Measurements from ENCODE around the gene CARM1.
"Not testable (repeated sequence)": the region's sequence is repeated elsewhere in the genome, so short reads cannot be mapped to it uniquely, and the experiment has no call there.

Gene CARM1

GRCh38 chr19:10929402-10929794 is 58.0 kb downstream of the CARM1 start:
- TF ChIP-seq EZH2 (optimal IDR thresholded peaks at IDR 0.05; ENCODE audit: low read depth, low read length) (no peak), CTCF (IDR thresholded peaks at IDR 0.05; ENCODE audit: low read length) (no peak), EZH2phosphoT487 (IDR thresholded peaks at IDR 0.05; ENCODE audit: low read length) (no peak)
- Histone ChIP-seq H3K4me3 (ENCODE audit: low read length) (peak overlapping the region; percentile 97), H3K9me3 (replicated peaks; ENCODE audit: insufficient read depth, low read length) (no peaks in the 10 kb centered on the region), H3K4me1 (ENCODE audit: low read length) (peaks cover 10% of the 10 kb centered on the region), H3K27me3 (replicated peaks; ENCODE audit: insufficient read depth, low read length) (no peaks in the 10 kb centered on the region), H2AFZ (ENCODE audit: low read length) (peak overlapping the region; percentile 66; the same call in 1 of the 2 replicates), H3K9ac (ENCODE audit: low read length) (peak overlapping the region; percentile 75), H3K4me2 (ENCODE audit: low read depth, low read length) (peak overlapping the region; percentile 80), H3K36me3 (replicated peaks; ENCODE audit: insufficient read depth, low read length) (no peaks in the 10 kb centered on the region), H3F3A (ENCODE audit: insufficient read depth, low read length) (0 out of 2 replicates have a peak, but pooled peaks cover 6% of the 10 kb centered on the region), H3K9me2 (replicated peaks; ENCODE audit: insufficient read depth, low read length) (no peaks in the 10 kb centered on the region), H3K27ac (ENCODE audit: low read length) (peak overlapping the region; percentile 31; the same call in 1 of the 2 replicates), H3K79me2 (ENCODE audit: low read length) (peaks cover 56% of the 10 kb centered on the region), H4K20me1 (ENCODE audit: insufficient read depth, low read length) (no peaks in the 10 kb centered on the region)
- DNase-seq: no peak

DNA sequence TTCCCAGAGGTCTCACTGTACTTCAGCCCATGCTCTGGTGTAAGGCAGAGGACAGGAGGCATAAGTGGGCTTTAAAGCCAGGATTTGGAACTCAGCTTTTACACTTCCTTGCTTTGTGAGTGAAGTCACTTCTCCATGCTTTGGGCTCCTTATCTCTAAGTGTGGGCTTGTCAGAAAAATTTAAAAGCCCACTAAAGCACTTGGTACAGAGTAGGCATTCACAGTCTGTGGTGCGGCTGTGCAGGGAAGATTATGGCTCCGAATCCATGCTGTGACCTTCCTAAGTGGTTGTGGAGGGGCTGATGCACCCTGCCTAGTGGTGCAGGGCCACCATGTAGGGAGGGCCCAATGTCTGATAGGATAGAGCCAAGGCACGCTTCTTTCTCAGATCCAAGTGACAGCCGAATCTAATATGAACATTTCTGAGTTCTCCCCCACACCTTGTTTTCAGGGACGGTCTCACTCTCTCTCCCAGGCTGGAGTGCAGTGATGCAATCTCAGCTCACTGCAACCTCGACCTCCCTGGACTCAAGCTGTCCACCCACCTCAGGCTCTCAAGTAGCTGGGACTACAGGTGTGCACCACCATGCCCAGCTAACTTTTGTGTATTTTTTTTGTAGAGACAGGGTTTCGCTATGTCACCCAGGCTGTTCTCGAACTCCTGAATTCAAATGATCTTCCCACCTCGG is 64.2 kb downstream of the CARM1 start:
- peaks cover 24% of the 10 kb centered on the region for H3K79me2 ChIP-seq (ENCODE audit: low read length)
- H3F3A ChIP-seq (ENCODE audit: insufficient read depth, low read length): peaks cover 27% of the 10 kb centered on the region
- H3K4me1 ChIP-seq (ENCODE audit: low read length): peaks cover 12% of the 10 kb centered on the region
- H3K4me2 ChIP-seq (ENCODE audit: low read depth, low read length): no peak overlapping the region
- no peak overlapping the region for H2AFZ ChIP-seq (ENCODE audit: low read length)
- no peaks in the 10 kb centered on the region for H3K9me2 ChIP-seq (replicated peaks; ENCODE audit: insufficient read depth, low read length)
- no peaks in the 10 kb centered on the region for H3K27me3 ChIP-seq (replicated peaks; ENCODE audit: insufficient read depth, low read length)
- H3K36me3 ChIP-seq (replicated peaks; ENCODE audit: insufficient read depth, low read length): no peaks in the 10 kb centered on the region
- no peaks in the 10 kb centered on the region for H4K20me1 ChIP-seq (ENCODE audit: insufficient read depth, low read length)
- no peak overlapping the region for H3K9ac ChIP-seq (ENCODE audit: low read length)
- TF ChIP-seq CTCF (IDR thresholded peaks at IDR 0.05; ENCODE audit: low read length) (no peak), EZH2 (optimal IDR thresholded peaks at IDR 0.05; ENCODE audit: low read depth, low read length) (no peak), EZH2phosphoT487 (IDR thresholded peaks at IDR 0.05; ENCODE audit: low read length) (no peak)
- H3K9me3 ChIP-seq (replicated peaks; ENCODE audit: insufficient read depth, low read length): no peaks in the 10 kb centered on the region
- no peak overlapping the region for H3K4me3 ChIP-seq (ENCODE audit: low read length)
- no peak for DNase-seq
- no peak overlapping the region for H3K27ac ChIP-seq (ENCODE audit: low read length)

DNA sequence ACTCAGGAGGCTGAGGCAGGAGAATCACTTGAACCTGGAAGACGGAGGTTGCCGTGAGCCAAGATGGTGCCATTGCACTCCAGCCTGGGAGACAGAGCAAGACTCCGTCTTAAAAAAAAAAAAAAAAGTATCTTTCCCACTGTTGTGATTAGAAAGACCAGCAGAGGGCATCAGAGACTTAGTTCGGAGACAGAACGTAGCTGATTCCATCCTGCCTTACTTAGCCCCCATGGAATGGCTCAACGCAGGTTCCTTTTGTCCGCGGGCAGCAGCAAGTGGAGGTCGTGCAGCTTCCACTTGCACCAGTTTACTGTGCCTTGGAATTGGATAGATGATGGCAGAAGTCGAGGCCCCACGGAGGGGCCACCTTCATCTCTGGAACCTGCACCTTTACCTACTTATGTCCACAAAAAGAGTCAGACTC is 65.3 kb downstream of the CARM1 start:
- no peaks in the 10 kb centered on the region for H3K27me3 ChIP-seq (replicated peaks; ENCODE audit: insufficient read depth, low read length)
- no peaks in the 10 kb centered on the region for H4K20me1 ChIP-seq (ENCODE audit: insufficient read depth, low read length)
- H3F3A ChIP-seq (ENCODE audit: insufficient read depth, low read length): peaks cover 33% of the 10 kb centered on the region
- no peak overlapping the region; the same call in 1 of the 2 replicates for H3K27ac ChIP-seq (ENCODE audit: low read length)
- H3K4me2 ChIP-seq (ENCODE audit: low read depth, low read length): peak overlapping the region; percentile 50; the same call in 1 of the 2 replicates
- peaks cover 14% of the 10 kb centered on the region for H3K79me2 ChIP-seq (ENCODE audit: low read length)
- H2AFZ ChIP-seq (ENCODE audit: low read length): no peak overlapping the region
- peak overlapping the region; percentile 13; the same call in 1 of the 2 replicates for H3K9ac ChIP-seq (ENCODE audit: low read length)
- H3K9me3 ChIP-seq (replicated peaks; ENCODE audit: insufficient read depth, low read length): no peaks in the 10 kb centered on the region
- peaks cover 20% of the 10 kb centered on the region for H3K4me1 ChIP-seq (ENCODE audit: low read length)
- TF ChIP-seq EZH2 (optimal IDR thresholded peaks at IDR 0.05; ENCODE audit: low read depth, low read length) (no peak), CTCF (IDR thresholded peaks at IDR 0.05; ENCODE audit: low read length) (peak; percentile 57), EZH2phosphoT487 (IDR thresholded peaks at IDR 0.05; ENCODE audit: low read length) (no peak)
- no peaks in the 10 kb centered on the region for H3K36me3 ChIP-seq (replicated peaks; ENCODE audit: insufficient read depth, low read length)
- H3K9me2 ChIP-seq (replicated peaks; ENCODE audit: insufficient read depth, low read length): no peaks in the 10 kb centered on the region
- H3K4me3 ChIP-seq (ENCODE audit: low read length): no peak overlapping the region
- DNase-seq: peak; percentile 80

GRCh38 chr19:10941649-10942048 is 70.3 kb downstream of the CARM1 start:
- Histone ChIP-seq H3K4me1 (ENCODE audit: low read length) (peaks cover 20% of the 10 kb centered on the region), H3K27ac (ENCODE audit: low read length) (peak overlapping the region; percentile 91; the same call in 1 of the 2 replicates), H3F3A (ENCODE audit: insufficient read depth, low read length) (peaks cover 29% of the 10 kb centered on the region)
- H2AFZ ChIP-seq (ENCODE audit: low read length); H3K4me2 ChIP-seq (ENCODE audit: low read depth, low read length); H3K9me3 ChIP-seq (replicated peaks; ENCODE audit: insufficient read depth, low read length); H3K27me3 ChIP-seq (replicated peaks; ENCODE audit: insufficient read depth, low read length); H3K4me3 ChIP-seq (ENCODE audit: low read length); H3K9ac ChIP-seq (ENCODE audit: low read length); H3K79me2 ChIP-seq (ENCODE audit: low read length); H3K9me2 ChIP-seq (replicated peaks; ENCODE audit: insufficient read depth, low read length); DNase-seq; H4K20me1 ChIP-seq (ENCODE audit: insufficient read depth, low read length); H3K36me3 ChIP-seq (replicated peaks; ENCODE audit: insufficient read depth, low read length): not testable (repeated sequence)

GRCh38 chr19:10943412-10943811 is 72.1 kb downstream of the CARM1 start:
- not testable (repeated sequence) for H3K9me3 ChIP-seq (replicated peaks; ENCODE audit: insufficient read depth, low read length); H3K27ac ChIP-seq (ENCODE audit: low read length)
- H3K4me1 ChIP-seq (ENCODE audit: low read length): peaks cover 16% of the 10 kb centered on the region

More at GRCh38 chr19:10943412-10943811, 72.1 kb downstream of the CARM1 start:
- H3K4me3 ChIP-seq (ENCODE audit: low read length); H3K4me2 ChIP-seq (ENCODE audit: low read depth, low read length); H3K9ac ChIP-seq (ENCODE audit: low read length); H4K20me1 ChIP-seq (ENCODE audit: insufficient read depth, low read length); H3K79me2 ChIP-seq (ENCODE audit: low read length); H3K9me2 ChIP-seq (replicated peaks; ENCODE audit: insufficient read depth, low read length); H2AFZ ChIP-seq (ENCODE audit: low read length); H3K27me3 ChIP-seq (replicated peaks; ENCODE audit: insufficient read depth, low read length); H3K36me3 ChIP-seq (replicated peaks; ENCODE audit: insufficient read depth, low read length); DNase-seq: not testable (repeated sequence)
- peaks cover 25% of the 10 kb centered on the region for H3F3A ChIP-seq (ENCODE audit: insufficient read depth, low read length)

All from MM.1S (cell line).